ENCODE data around the gene PDSS2. TPM values are rescaled to one million over a fixed set of nuclear protein-coding genes. Genes with fewer than 3 reads are reported as not detected.

The PDSS2 gene
- total and polyA plus RNA-seq, 2 of the 8 experiments (the other 6 are each of a cell fraction or from before 2014, with no cell fraction given) = 10.7 to 16.1 TPM

DNA sequence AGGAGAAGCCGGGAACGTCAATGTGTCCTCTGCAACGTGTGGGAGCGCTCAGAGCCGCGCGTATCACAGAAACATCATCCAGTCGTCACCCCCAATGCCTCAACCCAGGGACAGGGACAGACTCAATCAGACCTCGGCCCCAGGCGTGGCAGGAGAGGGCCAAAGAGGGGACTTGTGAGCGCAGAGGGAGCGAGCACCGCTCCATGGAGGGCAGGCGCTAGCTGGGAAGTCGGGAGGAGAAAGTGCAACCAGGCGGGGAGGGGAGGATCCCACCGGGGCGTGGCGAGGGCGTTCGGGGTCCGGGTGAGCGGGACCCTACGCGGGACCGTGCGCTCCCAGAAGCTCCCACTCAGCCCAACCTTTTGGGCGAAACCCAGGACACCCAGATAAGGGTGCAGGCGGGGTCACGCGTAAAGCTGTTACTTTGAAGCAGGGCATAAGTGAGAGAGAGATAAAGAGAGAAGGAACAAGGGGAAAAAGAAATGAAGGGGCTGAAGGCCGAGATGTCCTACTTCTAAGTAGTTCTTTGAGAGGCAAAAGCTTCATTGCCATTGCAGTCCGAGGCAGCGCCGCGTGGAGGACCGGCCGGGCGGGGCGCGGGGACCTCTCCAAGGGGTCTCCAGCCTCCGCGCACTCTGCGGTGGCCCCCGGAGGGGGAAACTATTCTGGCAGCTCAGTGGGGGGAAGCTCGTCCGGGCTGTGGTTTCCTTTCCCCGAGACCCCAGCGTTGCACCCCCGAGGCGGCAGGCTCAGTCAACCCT lies 29.7 kb upstream of the PDSS2 start (continued):
- TF ChIP-seq, protein P1, sequence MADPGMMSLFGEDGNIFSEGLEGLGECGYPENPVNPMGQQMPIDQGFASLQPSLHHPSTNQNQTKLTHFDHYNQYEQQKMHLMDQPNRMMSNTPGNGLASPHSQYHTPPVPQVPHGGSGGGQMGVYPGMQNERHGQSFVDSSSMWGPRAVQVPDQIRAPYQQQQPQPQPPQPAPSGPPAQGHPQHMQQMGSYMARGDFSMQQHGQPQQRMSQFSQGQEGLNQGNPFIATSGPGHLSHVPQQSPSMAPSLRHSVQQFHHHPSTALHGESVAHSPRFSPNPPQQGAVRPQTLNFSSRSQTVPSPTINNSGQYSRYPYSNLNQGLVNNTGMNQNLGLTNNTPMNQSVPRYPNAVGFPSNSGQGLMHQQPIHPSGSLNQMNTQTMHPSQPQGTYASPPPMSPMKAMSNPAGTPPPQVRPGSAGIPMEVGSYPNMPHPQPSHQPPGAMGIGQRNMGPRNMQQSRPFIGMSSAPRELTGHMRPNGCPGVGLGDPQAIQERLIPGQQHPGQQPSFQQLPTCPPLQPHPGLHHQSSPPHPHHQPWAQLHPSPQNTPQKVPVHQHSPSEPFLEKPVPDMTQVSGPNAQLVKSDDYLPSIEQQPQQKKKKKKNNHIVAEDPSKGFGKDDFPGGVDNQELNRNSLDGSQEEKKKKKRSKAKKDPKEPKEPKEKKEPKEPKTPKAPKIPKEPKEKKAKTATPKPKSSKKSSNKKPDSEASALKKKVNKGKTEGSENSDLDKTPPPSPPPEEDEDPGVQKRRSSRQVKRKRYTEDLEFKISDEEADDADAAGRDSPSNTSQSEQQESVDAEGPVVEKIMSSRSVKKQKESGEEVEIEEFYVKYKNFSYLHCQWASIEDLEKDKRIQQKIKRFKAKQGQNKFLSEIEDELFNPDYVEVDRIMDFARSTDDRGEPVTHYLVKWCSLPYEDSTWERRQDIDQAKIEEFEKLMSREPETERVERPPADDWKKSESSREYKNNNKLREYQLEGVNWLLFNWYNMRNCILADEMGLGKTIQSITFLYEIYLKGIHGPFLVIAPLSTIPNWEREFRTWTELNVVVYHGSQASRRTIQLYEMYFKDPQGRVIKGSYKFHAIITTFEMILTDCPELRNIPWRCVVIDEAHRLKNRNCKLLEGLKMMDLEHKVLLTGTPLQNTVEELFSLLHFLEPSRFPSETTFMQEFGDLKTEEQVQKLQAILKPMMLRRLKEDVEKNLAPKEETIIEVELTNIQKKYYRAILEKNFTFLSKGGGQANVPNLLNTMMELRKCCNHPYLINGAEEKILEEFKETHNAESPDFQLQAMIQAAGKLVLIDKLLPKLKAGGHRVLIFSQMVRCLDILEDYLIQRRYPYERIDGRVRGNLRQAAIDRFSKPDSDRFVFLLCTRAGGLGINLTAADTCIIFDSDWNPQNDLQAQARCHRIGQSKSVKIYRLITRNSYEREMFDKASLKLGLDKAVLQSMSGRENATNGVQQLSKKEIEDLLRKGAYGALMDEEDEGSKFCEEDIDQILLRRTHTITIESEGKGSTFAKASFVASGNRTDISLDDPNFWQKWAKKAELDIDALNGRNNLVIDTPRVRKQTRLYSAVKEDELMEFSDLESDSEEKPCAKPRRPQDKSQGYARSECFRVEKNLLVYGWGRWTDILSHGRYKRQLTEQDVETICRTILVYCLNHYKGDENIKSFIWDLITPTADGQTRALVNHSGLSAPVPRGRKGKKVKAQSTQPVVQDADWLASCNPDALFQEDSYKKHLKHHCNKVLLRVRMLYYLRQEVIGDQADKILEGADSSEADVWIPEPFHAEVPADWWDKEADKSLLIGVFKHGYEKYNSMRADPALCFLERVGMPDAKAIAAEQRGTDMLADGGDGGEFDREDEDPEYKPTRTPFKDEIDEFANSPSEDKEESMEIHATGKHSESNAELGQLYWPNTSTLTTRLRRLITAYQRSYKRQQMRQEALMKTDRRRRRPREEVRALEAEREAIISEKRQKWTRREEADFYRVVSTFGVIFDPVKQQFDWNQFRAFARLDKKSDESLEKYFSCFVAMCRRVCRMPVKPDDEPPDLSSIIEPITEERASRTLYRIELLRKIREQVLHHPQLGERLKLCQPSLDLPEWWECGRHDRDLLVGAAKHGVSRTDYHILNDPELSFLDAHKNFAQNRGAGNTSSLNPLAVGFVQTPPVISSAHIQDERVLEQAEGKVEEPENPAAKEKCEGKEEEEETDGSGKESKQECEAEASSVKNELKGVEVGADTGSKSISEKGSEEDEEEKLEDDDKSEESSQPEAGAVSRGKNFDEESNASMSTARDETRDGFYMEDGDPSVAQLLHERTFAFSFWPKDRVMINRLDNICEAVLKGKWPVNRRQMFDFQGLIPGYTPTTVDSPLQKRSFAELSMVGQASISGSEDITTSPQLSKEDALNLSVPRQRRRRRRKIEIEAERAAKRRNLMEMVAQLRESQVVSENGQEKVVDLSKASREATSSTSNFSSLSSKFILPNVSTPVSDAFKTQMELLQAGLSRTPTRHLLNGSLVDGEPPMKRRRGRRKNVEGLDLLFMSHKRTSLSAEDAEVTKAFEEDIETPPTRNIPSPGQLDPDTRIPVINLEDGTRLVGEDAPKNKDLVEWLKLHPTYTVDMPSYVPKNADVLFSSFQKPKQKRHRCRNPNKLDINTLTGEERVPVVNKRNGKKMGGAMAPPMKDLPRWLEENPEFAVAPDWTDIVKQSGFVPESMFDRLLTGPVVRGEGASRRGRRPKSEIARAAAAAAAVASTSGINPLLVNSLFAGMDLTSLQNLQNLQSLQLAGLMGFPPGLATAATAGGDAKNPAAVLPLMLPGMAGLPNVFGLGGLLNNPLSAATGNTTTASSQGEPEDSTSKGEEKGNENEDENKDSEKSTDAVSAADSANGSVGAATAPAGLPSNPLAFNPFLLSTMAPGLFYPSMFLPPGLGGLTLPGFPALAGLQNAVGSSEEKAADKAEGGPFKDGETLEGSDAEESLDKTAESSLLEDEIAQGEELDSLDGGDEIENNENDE (IDR thresholded peaks at IDR 0.05; ENCODE audit: insufficient replicate concordance, low read length) = no peak
- TF ChIP-seq CHD2 (IDR thresholded peaks at IDR 0.05; ENCODE audit: low read length) = no peak
